H9 (cell line): Measurements from ENCODE around the gene BBX. TPM values are rescaled to one million over a fixed set of nuclear protein-coding genes. Genes with fewer than 3 reads are reported as not detected.

Source experiments
- DNase-seq: peaks from one replicate; pipeline ENCODE4 v3.0.0-alpha.2; 2017
- H2AFZ ChIP-seq: one replicate; pipeline ENCODE4 v1.6.1; 2013; ENCODE audit warnings: mild to moderate bottlenecking, low read length, control low read depth, moderate library complexity
- H2AK5ac ChIP-seq: 2 replicates; pipeline ENCODE4 v1.6.1; 2013; ENCODE audit warnings: low read length, control low read depth, mixed read lengths; ENCODE audit not compliant: insufficient read length
- H2BK120ac ChIP-seq: one replicate; pipeline ENCODE4 v1.6.1; 2013; ENCODE audit warnings: low read depth, mild to moderate bottlenecking, low read length, control low read depth, inconsistent platforms; ENCODE audit not compliant: poor library complexity, severe bottlenecking
- H2BK12ac ChIP-seq: 2 replicates; pipeline ENCODE4 v1.6.1; 2013; ENCODE audit warnings: low read length, control low read depth, mixed read lengths, low read depth; ENCODE audit not compliant: insufficient read length
- H2BK15ac ChIP-seq: 2 replicates; pipeline ENCODE4 v1.6.1; 2013; ENCODE audit warnings: low read depth, low read length, control low read depth
- H2BK20ac ChIP-seq: one replicate; pipeline ENCODE4 v1.6.1; 2013; ENCODE audit warnings: low read depth, mild to moderate bottlenecking, low read length, control low read depth, inconsistent platforms; ENCODE audit not compliant: poor library complexity, severe bottlenecking
- H2BK5ac ChIP-seq: 2 replicates; pipeline ENCODE4 v1.6.1; 2013; ENCODE audit warnings: low read length, control low read depth, mixed read lengths; ENCODE audit not compliant: insufficient read length
- H3K14ac ChIP-seq: 2 replicates; pipeline ENCODE4 v1.6.1; 2013; ENCODE audit warnings: low read length, control low read depth; ENCODE audit not compliant: insufficient read depth
- H3K18ac ChIP-seq: 2 replicates; pipeline ENCODE4 v1.6.1; 2013; ENCODE audit warnings: low read depth, mild to moderate bottlenecking, mixed read lengths, low read length, control low read depth; ENCODE audit not compliant: insufficient read length
- H3K23ac ChIP-seq: 2 replicates; pipeline ENCODE4 v1.6.1; 2013; ENCODE audit warnings: low read length, control low read depth, mixed read lengths, low read depth; ENCODE audit not compliant: insufficient read length
- H3K23me2 ChIP-seq: 2 replicates; pipeline ENCODE4 v1.6.1; 2013; ENCODE audit warnings: low read depth, mild to moderate bottlenecking, mixed read lengths, low read length, control low read depth; ENCODE audit not compliant: insufficient read length, poor library complexity, severe bottlenecking
- H3K27ac ChIP-seq: 2 replicates; pipeline ENCODE4 v1.5.1; 2013; ENCODE audit warnings: low read length, control low read depth, mixed read lengths, low read depth; ENCODE audit not compliant: insufficient read length
- H3K27me3 ChIP-seq: 2 replicates; pipeline ENCODE4 v1.6.1; 2013; ENCODE audit warnings: low read length, control low read depth, inconsistent platforms; ENCODE audit not compliant: insufficient read depth
- H3K4ac ChIP-seq: 2 replicates; pipeline ENCODE4 v1.6.1; 2013; ENCODE audit warnings: low read depth, mild to moderate bottlenecking, control low read depth, inconsistent platforms, low read length, moderate library complexity
- H3K4me1 ChIP-seq: 2 replicates; pipeline ENCODE4 v1.6.1; 2013; ENCODE audit warnings: low read length, control low read depth, inconsistent platforms; ENCODE audit not compliant: insufficient read depth
- H3K4me2 ChIP-seq: 2 replicates; pipeline ENCODE4 v1.6.1; 2013; ENCODE audit warnings: low read length, control low read depth, mixed read lengths; ENCODE audit not compliant: insufficient read length, insufficient read depth
- H3K56ac ChIP-seq: 2 replicates; pipeline ENCODE4 v1.6.1; 2013; ENCODE audit warnings: low read depth, mild to moderate bottlenecking, mixed read lengths, low read length, control low read depth; ENCODE audit not compliant: insufficient read length
- H3K79me1 ChIP-seq: 2 replicates; pipeline ENCODE4 v1.6.1; 2013; ENCODE audit warnings: low read depth, mild to moderate bottlenecking, moderate library complexity, low read length, control low read depth, inconsistent platforms; ENCODE audit not compliant: insufficient read depth, poor library complexity, severe bottlenecking
- H3K79me2 ChIP-seq: 2 replicates; pipeline ENCODE4 v1.6.1; 2013; ENCODE audit warnings: low read length, control low read depth, inconsistent platforms; ENCODE audit not compliant: insufficient read depth
- H3K9ac ChIP-seq: 2 replicates; pipeline ENCODE4 v1.6.1; 2013; ENCODE audit warnings: low read length, control low read depth, mixed read lengths; ENCODE audit not compliant: insufficient read length; ENCODE audit errors: extremely low read depth
- H3K9me3 ChIP-seq: one replicate; pipeline ENCODE4 v1.6.1; 2013; ENCODE audit warnings: low read depth, low read length, inconsistent platforms; ENCODE audit not compliant: control insufficient read depth
- H3T11ph ChIP-seq: one replicate; pipeline ENCODE4 v1.6.1; 2013; ENCODE audit warnings: mild to moderate bottlenecking, low read length, control low read depth, inconsistent platforms
- H4K20me1 ChIP-seq: one replicate; pipeline ENCODE4 v1.6.1; 2013; ENCODE audit not compliant: control insufficient read depth, insufficient read length, insufficient read depth
- H4K5ac ChIP-seq: 2 replicates; pipeline ENCODE4 v1.6.1; 2013; ENCODE audit warnings: low read depth, mild to moderate bottlenecking, mixed read lengths, low read length, control low read depth; ENCODE audit not compliant: insufficient read length
- H4K8ac ChIP-seq: replicated peaks from 2 replicates; pipeline ENCODE4 v1.6.1; 2013; ENCODE audit warnings: low read length, control low read depth, mixed read lengths, low read depth; ENCODE audit not compliant: insufficient read length
- H4K91ac ChIP-seq: 2 replicates; pipeline ENCODE4 v1.6.1; 2013; ENCODE audit warnings: low read depth, mild to moderate bottlenecking, moderate library complexity, mixed read lengths, low read length, control low read depth; ENCODE audit not compliant: insufficient read length
- H3K27ac Mint-ChIP-seq, 3 experiments: 2 replicates in 2 of 3; 3 replicates in 1 of 3; pipeline ENCODE4 v1.8.0; 2020 to 2021; ENCODE audit warnings: mixed read lengths in 3 of 3, mild to moderate bottlenecking in 1 of 3, moderate library complexity in 1 of 3
- H3K27me3 Mint-ChIP-seq: 2 replicates; pipeline ENCODE4 v1.8.0; 2021; ENCODE audit warnings: low read depth, mild to moderate bottlenecking, moderate library complexity, mixed read lengths
- H3K36me3 Mint-ChIP-seq, 3 experiments: 2 replicates in 2 of 3; 3 replicates in 1 of 3; pipeline ENCODE4 v1.8.0; 2020 to 2021; ENCODE audit warnings: low read depth in 3 of 3, mixed read lengths in 3 of 3; ENCODE audit not compliant: insufficient read depth in 1 of 3
- H3K4me1 Mint-ChIP-seq, 2 experiments: 2 replicates each; pipeline ENCODE4 v1.8.0; 2020; ENCODE audit warnings: mixed read lengths in 2 of 2
- H3K4me3 Mint-ChIP-seq, 2 experiments: 2 replicates in 1 of 2; 3 replicates in 1 of 2; pipeline ENCODE4 v1.8.0; 2020 to 2021; ENCODE audit warnings: mild to moderate bottlenecking in 2 of 2, mixed read lengths in 2 of 2, moderate library complexity in 1 of 2
- H3K9me3 Mint-ChIP-seq, 2 experiments: 2 replicates in 1 of 2; 3 replicates in 1 of 2; pipeline ENCODE4 v1.8.0; 2020; ENCODE audit warnings: mild to moderate bottlenecking in 2 of 2, mixed read lengths in 2 of 2, moderate library complexity in 1 of 2
- WGBS: extraction: QIAGEN DNeasy Blood & Tissue Kit; methylation state at CpG from one replicate; pipeline ENCODE4 v1.1.7; 2013; ENCODE audit warnings: missing lambda C conversion rate, low lambda C conversion rate, mixed read lengths; ENCODE audit not compliant: insufficient read length; ENCODE audit errors: extremely low coverage; 5-methylcytosine and 5-hydroxymethylcytosine counted together
- total RNA-seq: library from RNA; stranded (reverse); gene quantifications from 2 replicates; pipeline ENCODE4 v1.2.1, GENCODE V29; 2021
- TF ChIP-seq, protein P1 (sequence below): fragments of 200-600 bp; sonication (generic); conservative IDR thresholded peaks from 3 replicates; pipeline ENCODE4 v1.8.0; 2021; ENCODE audit warnings: antibody characterized with exemption, mild to moderate bottlenecking

The BBX gene
- total RNA-seq, 1 experiment from 2014 or later = 34.8 TPM

DNA sequence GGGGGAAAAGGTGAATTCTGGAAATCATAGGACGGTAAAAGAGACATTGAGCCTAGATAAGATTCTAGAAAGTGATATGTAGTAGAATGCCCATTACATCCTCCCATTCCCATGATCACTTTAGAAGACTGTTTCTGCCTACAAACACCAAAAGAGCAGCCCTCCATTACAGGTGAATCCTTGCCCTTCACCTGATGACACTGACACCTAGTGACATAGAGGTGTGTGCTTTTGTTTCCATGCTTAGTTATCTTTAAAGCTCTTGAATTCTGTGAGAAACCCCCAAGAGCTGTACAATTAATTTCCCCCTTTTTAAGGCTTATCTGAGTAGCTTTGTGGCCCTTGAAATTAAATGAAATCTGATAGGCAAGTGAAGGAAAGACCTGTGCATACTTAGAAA lies 8.3 kb upstream of the BBX start:
- DNase-seq = no peak
- Histone ChIP-seq H3K79me2 (no peaks in the 10 kb centered on the region), H3K23ac (no peak overlapping the region), H3K27ac (no peak overlapping the region), H4K91ac (no peak overlapping the region), H3K4me2 (no peak overlapping the region), H3T11ph (no peak overlapping the region), H2BK20ac (no peak overlapping the region), H2BK5ac (no peak overlapping the region), H3K18ac (no peak overlapping the region), H3K79me1 (no peaks in the 10 kb centered on the region), H3K23me2 (no peaks in the 10 kb centered on the region), H4K8ac (no peak overlapping the region), H3K4ac (no peak overlapping the region), H3K27me3 (no peaks in the 10 kb centered on the region), H2BK15ac (no peak overlapping the region), H3K9ac (no peak overlapping the region), H2AK5ac (no peak overlapping the region), H4K5ac (no peak overlapping the region), H3K9me3 (no peaks in the 10 kb centered on the region), H3K4me1 (no peaks in the 10 kb centered on the region), H3K56ac (no peak overlapping the region), H4K20me1 (no peaks in the 10 kb centered on the region), H2AFZ (no peak overlapping the region), H2BK120ac (no peak overlapping the region), H3K14ac (no peak overlapping the region), H2BK12ac (no peak overlapping the region)
- H3K9me3 Mint-ChIP-seq = no peaks in the 10 kb centered on the region
- H3K4me3 Mint-ChIP-seq = no peak overlapping the region
- H3K4me1 Mint-ChIP-seq = no peaks in the 10 kb centered on the region
- TF ChIP-seq, protein P1, sequence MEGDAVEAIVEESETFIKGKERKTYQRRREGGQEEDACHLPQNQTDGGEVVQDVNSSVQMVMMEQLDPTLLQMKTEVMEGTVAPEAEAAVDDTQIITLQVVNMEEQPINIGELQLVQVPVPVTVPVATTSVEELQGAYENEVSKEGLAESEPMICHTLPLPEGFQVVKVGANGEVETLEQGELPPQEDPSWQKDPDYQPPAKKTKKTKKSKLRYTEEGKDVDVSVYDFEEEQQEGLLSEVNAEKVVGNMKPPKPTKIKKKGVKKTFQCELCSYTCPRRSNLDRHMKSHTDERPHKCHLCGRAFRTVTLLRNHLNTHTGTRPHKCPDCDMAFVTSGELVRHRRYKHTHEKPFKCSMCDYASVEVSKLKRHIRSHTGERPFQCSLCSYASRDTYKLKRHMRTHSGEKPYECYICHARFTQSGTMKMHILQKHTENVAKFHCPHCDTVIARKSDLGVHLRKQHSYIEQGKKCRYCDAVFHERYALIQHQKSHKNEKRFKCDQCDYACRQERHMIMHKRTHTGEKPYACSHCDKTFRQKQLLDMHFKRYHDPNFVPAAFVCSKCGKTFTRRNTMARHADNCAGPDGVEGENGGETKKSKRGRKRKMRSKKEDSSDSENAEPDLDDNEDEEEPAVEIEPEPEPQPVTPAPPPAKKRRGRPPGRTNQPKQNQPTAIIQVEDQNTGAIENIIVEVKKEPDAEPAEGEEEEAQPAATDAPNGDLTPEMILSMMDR = no peak
- H3K27ac Mint-ChIP-seq = no peak overlapping the region
- no CpG with 5 or more reads among the region's 1 CpG for WGBS
- H3K36me3 Mint-ChIP-seq = no peaks in the 10 kb centered on the region
- no peaks in the 10 kb centered on the region for H3K27me3 Mint-ChIP-seq
